ENCODE measurements around the gene KRTAP5-10.
"Not testable (repeated sequence)": the region's sequence is repeated elsewhere in the genome, so short reads cannot be mapped to it uniquely, and the experiment has no call there.

DNA sequence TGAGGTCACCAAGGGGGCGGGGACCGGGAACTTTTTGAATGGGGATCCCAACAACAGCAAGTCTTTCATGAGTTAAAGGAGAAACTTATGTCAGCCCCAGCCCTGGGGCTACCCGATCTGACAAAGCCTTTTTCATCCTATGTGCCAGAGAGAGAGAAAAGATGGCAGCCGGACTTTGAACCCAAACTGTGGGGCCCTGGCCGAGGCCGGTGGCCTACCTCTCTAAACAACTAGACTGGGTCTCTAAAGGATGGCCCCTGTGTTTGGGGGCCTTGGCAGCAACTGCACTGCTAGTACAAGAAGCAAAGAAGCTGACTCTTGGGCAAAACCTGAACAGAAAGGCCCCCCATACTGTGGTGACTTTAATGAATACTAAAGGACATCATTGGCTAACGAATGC lies 48.6 kb downstream of the KRTAP5-10 start:
- not testable (repeated sequence) for TF ChIP-seq POLR2AphosphoS5, POLR2A, SPI1, TAF1 (IDR thresholded peaks at IDR 0.05; ENCODE audit: low read depth, low read length)
